Activated CD8-positive, alpha-beta T cell treated with anti-CD3 and anti-CD28 coated beads for 36 hours (primary cell): ENCODE results near the gene FAM240A. TPM values are rescaled to one million over a fixed set of nuclear protein-coding genes. Genes with fewer than 3 reads are reported as not detected.

ENCODE experiments used
- ATAC-seq: fragments of 200-7000 bp; cut with Tn5 transposase; one replicate; pipeline ENCODE4 v1.10.0; 2021; ENCODE audit warnings: mild to moderate bottlenecking, moderate library complexity
- CTCF ChIA-PET: fragments of 350-600 bp; sonication (Branson Sonifier 250); formaldehyde crosslinking; loops from one replicate; lab custom pipeline; 2021; ENCODE audit warnings: antibody characterized with exemption; lab: Charles Lee
- POLR2A ChIA-PET: fragments of 350-600 bp; sonication (Branson Sonifier 250); formaldehyde crosslinking; loops from one replicate; lab custom pipeline; 2021; ENCODE audit warnings: antibody characterized with exemption; lab: Charles Lee
- DNase-seq: peaks from one replicate; pipeline ENCODE4 v3.0.0-alpha.2; 2020
- H3K27ac Mint-ChIP-seq: one replicate; pipeline ENCODE4 v1.8.0; 2021; ENCODE audit warnings: mild to moderate bottlenecking, mixed read lengths
- H3K27me3 Mint-ChIP-seq: one replicate; pipeline ENCODE4 v1.8.0; 2021; ENCODE audit warnings: mixed read lengths
- H3K36me3 Mint-ChIP-seq: one replicate; pipeline ENCODE4 v1.8.0; 2021; ENCODE audit warnings: low read depth, mixed read lengths
- H3K4me1 Mint-ChIP-seq: one replicate; pipeline ENCODE4 v1.8.0; 2021; ENCODE audit warnings: low read depth, mixed read lengths
- H3K4me3 Mint-ChIP-seq: one replicate; pipeline ENCODE4 v1.8.0; 2021; ENCODE audit warnings: mild to moderate bottlenecking, moderate library complexity, mixed read lengths
- H3K9me3 Mint-ChIP-seq: one replicate; pipeline ENCODE4 v1.8.0; 2021; ENCODE audit warnings: mixed read lengths
- intact Hi-C: fragments of 100-400 bp; cut with micrococcal nuclease; formaldehyde crosslinking; loops from one replicate; pipeline ENCODE4 v1.10.0; 2022
- total RNA-seq, 2 experiments: library from RNA; stranded (reverse); gene quantifications; one replicate each; pipeline ENCODE4 v1.2.3, GENCODE V29; 2021
- TF ChIP-seq, protein P1 (sequence below): fragments of 200-600 bp; IDR thresholded peaks from one replicate; pipeline ENCODE4 v1.8.0; 2022; ENCODE audit warnings: antibody characterized with exemption, mild to moderate bottlenecking

The FAM240A gene
- total RNA-seq, 2 experiments from 2014 or later = not detected

- ATAC-seq (no peak), DNase-seq (no peak)
- Mint-ChIP-seq H3K36me3 (no peaks in the 10 kb centered on the region), H3K27me3 (peaks cover 4% of the 10 kb centered on the region), H3K27ac (no peak overlapping the region), H3K9me3 (no peaks in the 10 kb centered on the region), H3K4me1 (no peaks in the 10 kb centered on the region), H3K4me3 (no peak overlapping the region)
- ChIA-PET CTCF (interaction anchor here (0.6 kb wide), 1 partner anchor 120 kb away, joined by 3 read pairs; no protein-coding TSS in a partner anchor), POLR2A (no interaction called here)
- TF ChIP-seq, protein P1, sequence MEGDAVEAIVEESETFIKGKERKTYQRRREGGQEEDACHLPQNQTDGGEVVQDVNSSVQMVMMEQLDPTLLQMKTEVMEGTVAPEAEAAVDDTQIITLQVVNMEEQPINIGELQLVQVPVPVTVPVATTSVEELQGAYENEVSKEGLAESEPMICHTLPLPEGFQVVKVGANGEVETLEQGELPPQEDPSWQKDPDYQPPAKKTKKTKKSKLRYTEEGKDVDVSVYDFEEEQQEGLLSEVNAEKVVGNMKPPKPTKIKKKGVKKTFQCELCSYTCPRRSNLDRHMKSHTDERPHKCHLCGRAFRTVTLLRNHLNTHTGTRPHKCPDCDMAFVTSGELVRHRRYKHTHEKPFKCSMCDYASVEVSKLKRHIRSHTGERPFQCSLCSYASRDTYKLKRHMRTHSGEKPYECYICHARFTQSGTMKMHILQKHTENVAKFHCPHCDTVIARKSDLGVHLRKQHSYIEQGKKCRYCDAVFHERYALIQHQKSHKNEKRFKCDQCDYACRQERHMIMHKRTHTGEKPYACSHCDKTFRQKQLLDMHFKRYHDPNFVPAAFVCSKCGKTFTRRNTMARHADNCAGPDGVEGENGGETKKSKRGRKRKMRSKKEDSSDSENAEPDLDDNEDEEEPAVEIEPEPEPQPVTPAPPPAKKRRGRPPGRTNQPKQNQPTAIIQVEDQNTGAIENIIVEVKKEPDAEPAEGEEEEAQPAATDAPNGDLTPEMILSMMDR = no peak
- intact Hi-C loops = no loop called here
Measured at GRCh38 chr3:46609212-46609721, 3.1 kb upstream of the FAM240A start.

GRCh38 chr3:46609944-46610722 lies 2.2 kb upstream of the FAM240A start:
- TF ChIP-seq, protein P1 = no peak
- DNase-seq (no peak), ATAC-seq (no peak)
- Mint-ChIP-seq H3K36me3 (no peaks in the 10 kb centered on the region), H3K4me3 (no peak overlapping the region), H3K4me1 (no peaks in the 10 kb centered on the region), H3K9me3 (no peaks in the 10 kb centered on the region), H3K27ac (no peak overlapping the region), H3K27me3 (peaks cover 6% of the 10 kb centered on the region)
- ChIA-PET POLR2A (no interaction called here), CTCF (interaction anchor here (0.6 to 1.9 kb wide), 2 partner anchors 121 kb away, joined by 3 to 10 read pairs; no protein-coding TSS in a partner anchor)
- intact Hi-C loops = no loop called here

DNA sequence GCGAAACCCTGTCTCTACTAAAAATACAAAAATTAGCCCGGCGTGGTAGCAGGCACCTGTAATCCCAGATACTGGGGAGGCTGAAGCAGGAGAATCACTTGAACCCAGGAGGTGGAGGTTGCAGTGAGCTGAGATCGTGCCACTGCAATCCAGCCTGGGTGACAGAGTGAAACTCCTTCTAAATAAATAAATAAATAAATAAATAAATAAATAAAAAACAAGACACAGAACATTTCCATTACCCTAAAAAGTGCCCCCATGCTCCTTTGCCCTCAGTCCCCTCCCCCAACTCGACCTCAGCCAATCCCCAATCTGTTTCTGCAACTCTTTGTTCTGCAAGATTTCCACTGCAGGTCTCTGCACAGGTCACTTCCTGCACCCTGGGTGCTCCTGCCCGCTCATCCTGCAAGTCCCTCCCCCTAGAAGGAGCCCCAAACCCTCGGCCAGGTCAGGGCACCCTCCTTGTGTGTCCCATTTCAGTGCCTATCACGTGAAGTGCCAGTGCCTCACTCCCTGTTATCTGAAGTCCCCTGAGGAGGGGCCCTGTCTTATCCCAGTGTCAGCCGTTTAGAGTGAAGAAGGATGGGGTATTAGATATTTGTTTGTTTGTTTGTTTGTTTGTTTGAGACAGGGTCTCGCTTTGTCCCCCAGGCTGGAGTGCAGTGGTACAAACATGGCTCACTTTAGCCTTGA lies 1.1 kb downstream of the FAM240A start:
- TF ChIP-seq, protein P1 = no peak
- Mint-ChIP-seq H3K36me3 (no peaks in the 10 kb centered on the region), H3K4me1 (no peaks in the 10 kb centered on the region), H3K9me3 (no peaks in the 10 kb centered on the region), H3K27me3 (peaks cover 15% of the 10 kb centered on the region), H3K27ac (no peak overlapping the region), H3K4me3 (no peak overlapping the region)
- ATAC-seq (no peak), DNase-seq (no peak)
- ChIA-PET POLR2A (no interaction called here), CTCF (interaction anchor here (1.5 to 3.8 kb wide), 2 partner anchors 16 to 125 kb away, joined by 9 to 20 read pairs; no protein-coding TSS in a partner anchor)
- intact Hi-C loops = no loop called here

- ATAC-seq (no peak), DNase-seq (no peak)
- no peak overlapping the region for H3K27ac Mint-ChIP-seq
- TF ChIP-seq, protein P1 = no peak
- intact Hi-C loops = no loop called here
- H3K9me3 Mint-ChIP-seq = no peaks in the 10 kb centered on the region
- CTCF ChIA-PET = interaction anchor here (0.8 to 3.8 kb wide), 4 partner anchors 11 to 126 kb away, joined by 3 to 20 read pairs (median 6); no protein-coding TSS in a partner anchor
- H3K4me1 Mint-ChIP-seq = no peaks in the 10 kb centered on the region
- POLR2A ChIA-PET = no interaction called here
- H3K27me3 Mint-ChIP-seq = peaks cover 15% of the 10 kb centered on the region
- H3K36me3 Mint-ChIP-seq = no peaks in the 10 kb centered on the region
- H3K4me3 Mint-ChIP-seq = no peak overlapping the region
Measured at GRCh38 chr3:46614431-46614830, 2.1 kb downstream of the FAM240A start.
